SH-SY5Y (cell line): ENCODE results near the gene CCDC183.

Source experiments
- GATA2 ChIP-seq: IDR thresholded peaks from 2 replicates; pipeline ENCODE4 v1.6.1; 2011; ENCODE audit warnings: mild to moderate bottlenecking, low read depth, low read length
- GATA3 ChIP-seq: IDR thresholded peaks from 2 replicates; pipeline ENCODE4 v1.6.1; 2011; ENCODE audit warnings: low read depth, mild to moderate bottlenecking, low read length, moderate library complexity

DNA sequence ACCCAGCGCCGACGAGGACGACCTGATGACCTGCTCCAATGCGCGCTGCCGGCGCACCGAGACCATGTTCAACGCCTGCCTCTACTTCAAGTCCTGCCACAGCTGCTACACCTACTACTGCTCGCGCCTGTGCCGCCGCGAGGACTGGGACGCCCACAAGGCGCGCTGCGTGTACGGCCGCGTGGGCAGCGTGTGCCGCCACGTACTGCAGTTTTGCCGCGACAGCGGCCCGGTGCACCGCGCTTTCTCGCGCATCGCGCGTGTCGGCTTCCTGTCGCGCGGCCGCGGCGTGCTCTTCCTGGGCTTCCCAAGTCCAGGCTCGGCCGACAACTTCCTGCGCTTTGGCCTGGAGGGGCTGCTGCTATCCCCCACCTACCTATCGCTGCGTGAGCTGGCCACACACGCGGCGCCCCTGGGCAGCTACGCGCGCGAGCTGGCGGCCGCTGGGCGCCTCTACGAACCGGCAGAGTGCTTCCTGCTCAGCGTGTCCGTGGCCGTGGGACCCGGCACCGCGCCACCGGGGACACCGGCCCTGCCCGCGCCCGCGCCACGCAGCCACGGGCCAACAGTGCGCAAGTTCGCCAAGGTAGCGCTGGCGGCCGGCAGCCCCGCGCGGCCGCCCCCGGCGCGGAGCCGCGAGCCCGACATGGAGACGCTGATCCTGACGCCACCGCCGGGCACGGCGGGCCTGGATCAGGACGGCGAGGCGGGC is 50.4 kb downstream of the CCDC183 start:
- TF ChIP-seq GATA2 (no peak), GATA3 (no peak)
